CD8-positive, alpha-beta memory T cell (primary cell): ENCODE measurements around the gene TIAL1. TPM values are rescaled to one million over a fixed set of nuclear protein-coding genes. Genes with fewer than 3 reads are reported as not detected.
A peak's percentile ranks its signal among the peaks of the same experiment; 100 is the strongest.
"Not testable (repeated sequence)": the region's sequence is repeated elsewhere in the genome, so short reads cannot be mapped to it uniquely, and the experiment has no call there.

Experiments
- CTCF ChIA-PET: fragments of 350-600 bp; sonication (Branson Sonifier 250); formaldehyde crosslinking; loops from one replicate; lab custom pipeline; 2021; ENCODE audit warnings: antibody characterized with exemption; lab: Charles Lee
- POLR2A ChIA-PET: fragments of 350-600 bp; sonication (Branson Sonifier 250); formaldehyde crosslinking; loops from one replicate; lab custom pipeline; 2021; ENCODE audit warnings: antibody characterized with exemption; lab: Charles Lee
- DNase-seq, 5 donors: peaks; one replicate each; pipeline versions ENCODE4 v3.0.0 to v3.0.0-alpha.2; 2020 to 2022; ENCODE audit warnings: mixed read lengths in 1 of 5
- H3K27ac ChIP-seq: one replicate; pipeline ENCODE4 v1.7.0; 2013; ENCODE audit warnings: low read depth, mild to moderate bottlenecking, low read length, moderate library complexity
- H3K27me3 ChIP-seq: 2 replicates; pipeline ENCODE4 v1.7.0; 2013; ENCODE audit warnings: low read length, mild to moderate bottlenecking; ENCODE audit not compliant: insufficient read depth, poor library complexity, severe bottlenecking
- H3K36me3 ChIP-seq: 2 replicates; pipeline ENCODE4 v1.7.0; 2013; ENCODE audit warnings: mild to moderate bottlenecking, low read length, moderate library complexity; ENCODE audit not compliant: insufficient read depth
- H3K4me1 ChIP-seq: 2 replicates; pipeline ENCODE4 v1.7.0; 2013; ENCODE audit warnings: mild to moderate bottlenecking, low read length, moderate library complexity; ENCODE audit not compliant: insufficient read depth
- H3K4me3 ChIP-seq: 2 replicates; pipeline ENCODE4 v1.7.0; 2013; ENCODE audit warnings: mild to moderate bottlenecking, low read length
- H3K9me3 ChIP-seq: 2 replicates; pipeline ENCODE4 v1.7.0; 2013; ENCODE audit warnings: mild to moderate bottlenecking, low read length
- H3K27ac Mint-ChIP-seq, 8 donors: one replicate each; pipeline ENCODE4 v1.8.0; 2020 to 2021; ENCODE audit warnings: mixed read lengths in 8 of 8, mild to moderate bottlenecking in 6 of 8, inconsistent platforms in 3 of 8, moderate library complexity in 3 of 8
- H3K27me3 Mint-ChIP-seq, 2 donors: one replicate each; pipeline ENCODE4 v1.8.0; 2020 to 2021; ENCODE audit warnings: mixed read lengths in 2 of 2, mild to moderate bottlenecking in 1 of 2, moderate library complexity in 1 of 2
- H3K36me3 Mint-ChIP-seq, 3 donors: one replicate each; pipeline ENCODE4 v1.8.0; 2020 to 2021; ENCODE audit warnings: mixed read lengths in 3 of 3, inconsistent platforms in 1 of 3, mild to moderate bottlenecking in 1 of 3
- H3K4me1 Mint-ChIP-seq, 3 donors: one replicate each; pipeline ENCODE4 v1.8.0; 2020 to 2021; ENCODE audit warnings: mixed read lengths in 3 of 3, inconsistent platforms in 1 of 3, mild to moderate bottlenecking in 1 of 3
- H3K4me3 Mint-ChIP-seq, 7 donors: one replicate each; pipeline ENCODE4 v1.8.0; 2020 to 2021; ENCODE audit warnings: mixed read lengths in 7 of 7, mild to moderate bottlenecking in 6 of 7, moderate library complexity in 4 of 7, inconsistent platforms in 2 of 7
- H3K9me3 Mint-ChIP-seq, 5 donors: one replicate each; pipeline ENCODE4 v1.8.0; 2020 to 2022; ENCODE audit warnings: mixed read lengths in 5 of 5, mild to moderate bottlenecking in 3 of 5, moderate library complexity in 2 of 5, inconsistent platforms in 1 of 5
- polyA plus RNA-seq: library from polyadenylated mRNA; unstranded; fragments of 300-500 nt; fragmentation: Illumina TruSeq; gene quantifications from one replicate; pipeline ENCODE4 v1.2.3, GENCODE V29; 2021
- total RNA-seq, 2 experiments: library from RNA; stranded (reverse); gene quantifications; one replicate each; pipeline ENCODE4 v1.2.3, GENCODE V29; 2021

Gene TIAL1
- total and polyA plus RNA-seq, 3 experiments from 2014 or later = 15.0 to 207 (median 201) TPM

DNA sequence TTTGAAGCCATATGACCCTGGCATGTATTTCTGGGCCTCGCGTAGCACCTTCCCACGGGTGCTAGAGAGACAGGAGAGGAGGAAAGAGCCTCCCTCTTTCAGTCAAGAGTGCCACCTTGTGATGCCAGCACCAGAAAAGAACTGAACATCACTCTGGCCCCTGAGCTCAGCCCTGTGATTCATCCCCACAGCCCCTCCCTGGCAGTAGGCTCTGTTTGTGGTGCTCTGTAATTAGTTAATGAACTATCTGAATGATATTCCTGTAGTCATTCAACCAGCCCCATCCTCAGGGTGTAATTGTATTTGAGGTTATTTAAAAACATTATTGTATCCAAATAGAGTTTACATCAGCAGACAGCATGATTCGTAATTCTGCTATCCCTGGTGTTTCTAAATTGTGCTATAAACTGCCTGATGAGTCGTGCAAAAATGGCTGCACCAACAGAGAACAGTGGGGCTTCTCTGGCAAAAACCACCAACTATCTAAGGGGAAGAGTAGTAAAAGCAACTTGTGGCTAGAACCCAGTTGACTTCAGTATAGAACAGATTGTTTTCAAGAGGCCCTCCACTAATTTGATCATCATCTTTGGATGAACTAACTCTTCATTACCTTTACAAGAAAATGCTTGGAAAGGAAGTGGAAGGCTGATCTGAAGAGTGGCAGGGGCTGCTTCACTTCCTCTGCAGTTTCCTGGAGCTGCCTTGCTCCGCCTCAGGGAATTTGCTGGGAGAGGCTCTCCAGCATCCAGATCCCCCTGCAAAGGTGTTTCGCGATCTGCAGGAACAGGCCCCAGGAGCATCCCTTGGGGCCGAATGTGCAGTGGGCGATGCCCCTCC is 23.7 kb upstream of the TIAL1 start:
- Histone ChIP-seq H3K27me3 (no peaks in the 10 kb centered on the region), H3K9me3 (no peaks in the 10 kb centered on the region), H3K4me3 (no peak overlapping the region), H3K4me1 (no peaks in the 10 kb centered on the region), H3K27ac (no peak overlapping the region), H3K36me3 (no peaks in the 10 kb centered on the region)
- CTCF ChIA-PET = no interaction called here
- H3K4me1 Mint-ChIP-seq = no peaks in the 10 kb centered on the region
- H3K36me3 Mint-ChIP-seq = no peaks in the 10 kb centered on the region
- H3K27ac Mint-ChIP-seq = no peak overlapping the region
- POLR2A ChIA-PET = no interaction called here
- peaks cover 0 to 3% of the 10 kb centered on the region in 2 donors for H3K27me3 Mint-ChIP-seq
- DNase-seq = no peak
- H3K9me3 Mint-ChIP-seq = no peaks in the 10 kb centered on the region
- no peak overlapping the region for H3K4me3 Mint-ChIP-seq

DNA sequence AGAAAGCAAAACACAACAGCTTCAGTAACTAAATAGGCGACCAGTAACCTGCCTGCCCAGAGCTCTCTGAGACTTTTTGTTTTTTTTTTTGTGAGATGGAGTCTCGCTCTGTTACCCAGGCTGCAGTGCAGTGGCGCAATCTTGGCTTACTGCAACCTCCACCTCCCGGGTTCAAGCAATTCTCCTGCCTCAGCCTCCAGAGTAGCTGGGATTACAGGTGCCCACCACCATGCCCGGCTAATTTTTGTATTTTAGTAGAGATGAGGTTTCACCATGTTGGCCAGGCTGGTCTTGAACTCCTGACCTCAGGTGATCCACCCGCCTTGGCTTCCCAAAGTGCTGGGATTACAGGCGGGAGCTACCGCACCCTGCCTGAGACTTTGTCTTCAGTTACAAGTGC is 23.0 kb upstream of the TIAL1 start:
- H3K4me3 Mint-ChIP-seq, H3K4me3 ChIP-seq, H3K27me3 ChIP-seq, H3K4me1 Mint-ChIP-seq, DNase-seq, H3K27me3 Mint-ChIP-seq, H3K36me3 ChIP-seq, H3K9me3 ChIP-seq, H3K4me1 ChIP-seq, CTCF ChIA-PET, H3K27ac ChIP-seq, POLR2A ChIA-PET, H3K36me3 Mint-ChIP-seq, H3K27ac Mint-ChIP-seq, H3K9me3 Mint-ChIP-seq: not testable (repeated sequence)

- H3K4me1 Mint-ChIP-seq = no peaks in the 10 kb centered on the region
Measured at GRCh38 chr10:119619215-119619614, 22.5 kb upstream of the TIAL1 start.

GRCh38 chr10:119616882-119617570 is 20.3 kb upstream of the TIAL1 start:
- Mint-ChIP-seq H3K27ac (no peak overlapping the region), H3K36me3 (peaks cover 0 to 4% (median 0%) of the 10 kb centered on the region in 3 donors), H3K9me3 (peaks cover 0 to 2% (median 0%) of the 10 kb centered on the region in 5 donors), H3K4me1 (no peaks in the 10 kb centered on the region), H3K27me3 (peaks cover 2 to 17% of the 10 kb centered on the region in 2 donors), H3K4me3 (no peak overlapping the region)
- no peaks in the 10 kb centered on the region for H3K36me3 ChIP-seq
- ChIA-PET POLR2A (no interaction called here), CTCF (interaction anchor here (1.4 to 2.9 kb wide), 2 partner anchors 10 to 36 kb away, joined by 3 to 7 read pairs; no protein-coding TSS in a partner anchor)
- DNase-seq = no peak
- no peaks in the 10 kb centered on the region for H3K9me3 ChIP-seq
- no peaks in the 10 kb centered on the region for H3K27me3 ChIP-seq
- H3K4me3 ChIP-seq = no peak overlapping the region
- H3K27ac ChIP-seq = no peak overlapping the region
- H3K4me1 ChIP-seq = no peaks in the 10 kb centered on the region

More at GRCh38 chr10:119619215-119619614, 22.5 kb upstream of the TIAL1 start:
- Histone ChIP-seq H3K36me3 (no peaks in the 10 kb centered on the region), H3K9me3 (no peaks in the 10 kb centered on the region), H3K27ac (no peak overlapping the region), H3K4me3 (no peak overlapping the region), H3K4me1 (no peaks in the 10 kb centered on the region), H3K27me3 (no peaks in the 10 kb centered on the region)
- peaks cover 0 to 7% of the 10 kb centered on the region in 2 donors for H3K27me3 Mint-ChIP-seq
- ChIA-PET CTCF (no interaction called here), POLR2A (no interaction called here)
- no peak overlapping the region for H3K27ac Mint-ChIP-seq
- no peak overlapping the region for H3K4me3 Mint-ChIP-seq
- H3K9me3 Mint-ChIP-seq = no peaks in the 10 kb centered on the region
- no peak for DNase-seq
- H3K36me3 Mint-ChIP-seq = peaks cover 0 to 3% (median 0%) of the 10 kb centered on the region in 3 donors

GRCh38 chr10:119614686-119615085 is 17.9 kb upstream of the TIAL1 start:
- no peak overlapping the region for H3K27ac ChIP-seq
- no peak for DNase-seq
- Mint-ChIP-seq H3K4me1 (no peaks in the 10 kb centered on the region), H3K4me3 (no peak overlapping the region), H3K27ac (peak overlapping the region in 1 of 8 donors; percentile 32), H3K9me3 (peaks cover 0 to 2% (median 2%) of the 10 kb centered on the region in 5 donors), H3K27me3 (peaks cover 2 to 28% of the 10 kb centered on the region in 2 donors), H3K36me3 (peaks cover 0 to 4% (median 2%) of the 10 kb centered on the region in 3 donors)
- no peaks in the 10 kb centered on the region for H3K9me3 ChIP-seq
- POLR2A ChIA-PET = no interaction called here
- H3K36me3 ChIP-seq = no peaks in the 10 kb centered on the region
- no peak overlapping the region for H3K4me3 ChIP-seq
- H3K27me3 ChIP-seq = no peaks in the 10 kb centered on the region
- H3K4me1 ChIP-seq = no peaks in the 10 kb centered on the region
- CTCF ChIA-PET = no interaction called here

GRCh38 chr10:119613741-119614140 is 17.0 kb upstream of the TIAL1 start:
- Mint-ChIP-seq H3K36me3 (peaks cover 0 to 4% (median 2%) of the 10 kb centered on the region in 3 donors), H3K4me3 (no peak overlapping the region), H3K9me3 (peaks cover 0 to 2% (median 2%) of the 10 kb centered on the region in 5 donors), H3K27me3 (peaks cover 2 to 31% of the 10 kb centered on the region in 2 donors), H3K27ac (no peak overlapping the region), H3K4me1 (peaks cover 3 to 4% (median 3%) of the 10 kb centered on the region in 3 donors)
- Histone ChIP-seq H3K9me3 (no peaks in the 10 kb centered on the region), H3K27me3 (no peaks in the 10 kb centered on the region), H3K4me3 (no peak overlapping the region), H3K27ac (no peak overlapping the region), H3K4me1 (no peaks in the 10 kb centered on the region), H3K36me3 (no peaks in the 10 kb centered on the region)
- CTCF ChIA-PET = interaction anchor here (0.8 kb wide), 1 partner anchor 8 kb away, joined by 3 read pairs; no protein-coding TSS in a partner anchor
- POLR2A ChIA-PET = no interaction called here
- DNase-seq = no peak

DNA sequence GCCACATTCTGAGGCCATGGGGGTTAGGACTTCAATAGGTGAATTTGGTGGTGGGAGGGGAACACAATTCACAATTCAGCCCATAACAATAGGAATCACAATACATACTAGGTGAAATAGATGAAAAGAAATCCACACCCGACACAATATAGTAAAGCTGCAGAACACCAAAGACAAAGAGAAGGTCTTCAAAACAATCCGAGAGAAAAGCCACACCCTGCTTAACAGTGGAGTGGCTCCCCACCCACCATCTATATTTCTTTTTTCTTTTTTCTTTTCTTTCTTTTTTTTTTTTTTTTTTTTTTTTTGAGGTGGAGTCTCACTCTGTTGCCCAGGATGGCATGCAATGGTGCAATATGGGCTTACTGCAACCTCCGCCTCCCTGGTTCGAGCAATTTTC is 14.7 kb upstream of the TIAL1 start:
- Mint-ChIP-seq H3K36me3 (peaks cover 0 to 4% (median 2%) of the 10 kb centered on the region in 3 donors), H3K9me3 (peaks cover 0 to 2% (median 2%) of the 10 kb centered on the region in 5 donors), H3K4me1 (peaks cover 4 to 8% (median 5%) of the 10 kb centered on the region in 3 donors), H3K4me3 (no peak overlapping the region), H3K27ac (no peak overlapping the region), H3K27me3 (peaks cover 3 to 28% of the 10 kb centered on the region in 2 donors)
- no peaks in the 10 kb centered on the region for H3K27me3 ChIP-seq
- CTCF ChIA-PET = no interaction called here
- no peak overlapping the region for H3K4me3 ChIP-seq
- DNase-seq = no peak
- POLR2A ChIA-PET = no interaction called here
- H3K36me3 ChIP-seq = no peaks in the 10 kb centered on the region
- H3K9me3 ChIP-seq = no peaks in the 10 kb centered on the region
- no peaks in the 10 kb centered on the region for H3K4me1 ChIP-seq
- no peak overlapping the region for H3K27ac ChIP-seq

- POLR2A ChIA-PET = no interaction called here
- Mint-ChIP-seq H3K27me3 (peaks cover 3 to 28% of the 10 kb centered on the region in 2 donors), H3K9me3 (peaks cover 0 to 2% (median 2%) of the 10 kb centered on the region in 5 donors), H3K4me3 (no peak overlapping the region), H3K4me1 (peaks cover 4 to 8% (median 5%) of the 10 kb centered on the region in 3 donors), H3K27ac (no peak overlapping the region), H3K36me3 (peaks cover 0 to 4% (median 2%) of the 10 kb centered on the region in 3 donors)
- Histone ChIP-seq H3K4me3 (no peak overlapping the region), H3K9me3 (no peaks in the 10 kb centered on the region), H3K27me3 (no peaks in the 10 kb centered on the region), H3K27ac (no peak overlapping the region), H3K36me3 (no peaks in the 10 kb centered on the region), H3K4me1 (no peaks in the 10 kb centered on the region)
- no peak for DNase-seq
- CTCF ChIA-PET = interaction anchor here (2.0 kb wide), 1 partner anchor 41 kb away, joined by 9 read pairs; the partner anchor contains the start of gene BAG3
Measured at GRCh38 chr10:119609516-119609915, 12.8 kb upstream of the TIAL1 start.
